Effector memory CD4-positive, alpha-beta T cell (primary cell): ENCODE data around the gene MPPED1.

Experiments used
- DNase-seq, 3 donors: peaks; one replicate each; pipeline ENCODE4 v3.0.0-alpha.2; 2020
- H3K27ac ChIP-seq: 2 replicates; pipeline ENCODE4 v1.7.0; 2013; ENCODE audit warnings: mild to moderate bottlenecking, low read length, moderate library complexity; ENCODE audit not compliant: insufficient read depth, poor library complexity, severe bottlenecking
- H3K27me3 ChIP-seq: replicated peaks from 2 replicates; pipeline ENCODE4 v1.7.0; 2013; ENCODE audit warnings: mild to moderate bottlenecking, low read length; ENCODE audit not compliant: insufficient read depth, control insufficient read depth, poor library complexity, severe bottlenecking
- H3K36me3 ChIP-seq: 2 replicates; pipeline ENCODE4 v1.7.0; 2013; ENCODE audit warnings: mild to moderate bottlenecking, low read length, moderate library complexity; ENCODE audit not compliant: control insufficient read depth, insufficient read depth
- H3K4me1 ChIP-seq: 2 replicates; pipeline ENCODE4 v1.7.0; 2013; ENCODE audit warnings: low read length, mild to moderate bottlenecking; ENCODE audit not compliant: control insufficient read depth, insufficient read depth, poor library complexity, severe bottlenecking
- H3K4me3 ChIP-seq: 2 replicates; pipeline ENCODE4 v1.7.0; 2013; ENCODE audit warnings: low read length, low read depth, mild to moderate bottlenecking; ENCODE audit not compliant: insufficient read depth, poor library complexity, severe bottlenecking
- H3K9me3 ChIP-seq: 2 replicates; pipeline ENCODE4 v1.7.0; 2013; ENCODE audit warnings: mild to moderate bottlenecking, low read length, moderate library complexity; ENCODE audit not compliant: control insufficient read depth
- total RNA-seq, 3 donors: gene quantifications; one replicate each; lab custom pipeline; 2026; lab: John Stamatoyannopoulos, UW

MPPED1 gene, protein sequence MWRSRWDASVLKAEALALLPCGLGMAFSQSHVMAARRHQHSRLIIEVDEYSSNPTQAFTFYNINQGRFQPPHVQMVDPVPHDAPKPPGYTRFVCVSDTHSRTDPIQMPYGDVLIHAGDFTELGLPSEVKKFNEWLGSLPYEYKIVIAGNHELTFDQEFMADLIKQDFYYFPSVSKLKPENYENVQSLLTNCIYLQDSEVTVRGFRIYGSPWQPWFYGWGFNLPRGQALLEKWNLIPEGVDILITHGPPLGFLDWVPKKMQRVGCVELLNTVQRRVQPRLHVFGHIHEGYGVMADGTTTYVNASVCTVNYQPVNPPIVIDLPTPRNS
- 0 reads per million in 3 donors for total RNA-seq

- H3K4me1 ChIP-seq: no peaks in the 10 kb centered on the region
- no peak within 1 kb of the TSS for H3K4me3 ChIP-seq
- peaks cover 13% of the 10 kb centered on the region for H3K27me3 ChIP-seq
- H3K27ac ChIP-seq: no peak within 1 kb of the TSS
- DNase-seq: no peak
- no peaks in the 10 kb centered on the region for H3K36me3 ChIP-seq
- H3K9me3 ChIP-seq: no peaks in the 10 kb centered on the region
Observed at GRCh38 chr22:43411869-43412807, at the start of gene MPPED1. Gene MPPED1 (plus strand): TSS chr22:43412014. CDS start chr22:43424986, 12,972 bp downstream.

- Histone ChIP-seq H3K27ac (no peak overlapping the region), H3K4me1 (no peaks in the 10 kb centered on the region), H3K4me3 (no peak overlapping the region), H3K27me3 (no peaks in the 10 kb centered on the region), H3K36me3 (no peaks in the 10 kb centered on the region), H3K9me3 (no peaks in the 10 kb centered on the region)
- no peak for DNase-seq
Observed at GRCh38 chr22:43363315-43364168, 48.3 kb upstream of the MPPED1 start.

- Histone ChIP-seq H3K36me3 (no peaks in the 10 kb centered on the region), H3K27me3 (no peaks in the 10 kb centered on the region), H3K9me3 (no peaks in the 10 kb centered on the region), H3K4me3 (no peak overlapping the region), H3K27ac (no peak overlapping the region), H3K4me1 (no peaks in the 10 kb centered on the region)
- DNase-seq: no peak
Observed at GRCh38 chr22:43364169-43364435, 47.7 kb upstream of the MPPED1 start.

DNA sequence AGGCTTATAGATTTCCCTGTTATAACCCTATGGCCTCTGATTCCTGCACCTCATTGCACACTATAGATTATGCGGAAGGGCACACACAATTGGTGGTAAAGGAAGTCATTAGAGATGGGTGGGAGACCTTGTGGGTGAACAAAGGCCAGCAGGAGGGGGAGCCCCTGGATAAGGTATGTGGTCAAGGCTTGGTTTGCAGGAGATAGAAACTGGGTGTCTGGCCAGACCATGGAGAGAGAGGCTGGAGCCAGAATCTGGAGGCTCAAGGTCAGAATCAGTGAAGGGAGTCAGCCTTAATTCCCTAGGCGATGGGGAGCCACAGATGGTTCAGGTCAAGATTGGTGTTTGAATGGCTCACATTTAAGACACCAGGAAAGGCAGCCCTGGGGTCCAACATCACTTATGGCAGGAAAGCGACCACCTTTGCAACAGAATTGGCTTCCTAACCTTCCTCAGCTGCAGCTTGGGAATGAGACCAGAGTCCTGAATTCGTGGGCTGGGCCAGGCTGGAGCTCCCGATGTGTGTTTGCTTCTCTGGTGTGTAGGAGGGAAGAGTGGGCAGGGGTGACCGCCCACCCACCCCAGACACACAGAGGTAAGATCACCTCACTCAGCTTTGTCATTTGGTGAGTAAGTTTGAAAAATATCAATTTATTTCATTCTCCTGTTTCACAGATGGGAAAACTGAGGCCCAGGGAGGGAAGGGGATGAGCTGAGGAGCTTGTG lies 45.9 kb upstream of the MPPED1 start:
- Histone ChIP-seq H3K27me3 (peaks cover 5% of the 10 kb centered on the region), H3K27ac (no peak overlapping the region), H3K4me3 (no peak overlapping the region), H3K4me1 (no peaks in the 10 kb centered on the region), H3K9me3 (no peaks in the 10 kb centered on the region), H3K36me3 (no peaks in the 10 kb centered on the region)
- DNase-seq: no peak

GRCh38 chr22:43370036-43370435 lies 41.8 kb upstream of the MPPED1 start:
- no peaks in the 10 kb centered on the region for H3K4me1 ChIP-seq
- no peak overlapping the region for H3K4me3 ChIP-seq
- DNase-seq: no peak
- no peak overlapping the region for H3K27ac ChIP-seq
- H3K9me3 ChIP-seq: no peaks in the 10 kb centered on the region
- peaks cover 11% of the 10 kb centered on the region for H3K27me3 ChIP-seq
- no peaks in the 10 kb centered on the region for H3K36me3 ChIP-seq

DNA sequence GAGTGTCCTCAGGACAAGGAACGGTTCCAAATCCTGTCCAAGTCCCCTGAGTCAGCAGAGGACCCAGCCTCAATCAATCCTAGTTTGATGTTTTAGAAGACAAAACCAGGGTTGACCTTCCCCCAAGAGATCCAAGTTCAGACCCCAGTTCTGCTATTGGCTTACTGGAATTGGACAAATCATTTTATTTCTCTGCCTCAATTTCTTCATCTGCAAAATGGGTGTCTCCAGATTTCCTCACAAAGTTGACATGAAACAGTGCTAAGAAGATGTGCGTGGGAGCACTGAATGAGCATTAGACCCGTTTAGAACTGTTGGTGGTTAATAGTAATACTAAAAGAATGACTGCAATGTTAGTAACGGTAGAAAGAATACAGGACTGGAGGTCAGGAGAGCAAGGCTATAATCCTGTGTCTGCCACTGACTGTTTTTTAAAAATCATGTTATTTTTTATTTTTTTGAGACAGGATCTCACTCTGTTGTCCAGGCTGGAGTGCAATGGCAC lies 35.8 kb upstream of the MPPED1 start:
- no peak overlapping the region for H3K4me3 ChIP-seq
- no peak overlapping the region for H3K27ac ChIP-seq
- no peaks in the 10 kb centered on the region for H3K4me1 ChIP-seq
- no peak for DNase-seq
- peaks cover 5% of the 10 kb centered on the region for H3K27me3 ChIP-seq
- no peaks in the 10 kb centered on the region for H3K9me3 ChIP-seq
- H3K36me3 ChIP-seq: no peaks in the 10 kb centered on the region

GRCh38 chr22:43376765-43377547 lies 34.9 kb upstream of the MPPED1 start:
- H3K4me1 ChIP-seq: no peaks in the 10 kb centered on the region
- no peak overlapping the region for H3K27ac ChIP-seq
- H3K4me3 ChIP-seq: no peak overlapping the region
- H3K27me3 ChIP-seq: no peaks in the 10 kb centered on the region
- DNase-seq: peak in 2 of 3 donors; percentile 16 to 28
- H3K9me3 ChIP-seq: no peaks in the 10 kb centered on the region
- H3K36me3 ChIP-seq: no peaks in the 10 kb centered on the region

- Histone ChIP-seq H3K4me1 (no peaks in the 10 kb centered on the region), H3K27me3 (no peaks in the 10 kb centered on the region), H3K4me3 (no peak overlapping the region), H3K36me3 (no peaks in the 10 kb centered on the region), H3K27ac (no peak overlapping the region), H3K9me3 (no peaks in the 10 kb centered on the region)
- DNase-seq: no peak
Observed at GRCh38 chr22:43377548-43377895, 34.3 kb upstream of the MPPED1 start.
